Psoas muscle (tissue), 8 donors: ENCODE results near the gene WDR91. TPM values are rescaled to one million over a fixed set of nuclear protein-coding genes. Genes with fewer than 3 reads are reported as not detected.
"Not testable (repeated sequence)": the region's sequence is repeated elsewhere in the genome, so short reads cannot be mapped to it uniquely, and the experiment has no call there.

ENCODE experiments used
- ATAC-seq, 4 donors: fragments of 200-7000 bp; cut with Tn5 transposase; one replicate each; pipeline ENCODE4 v1.9.1; 2020; ENCODE audit warnings: moderate library complexity in 3 of 4, mild to moderate bottlenecking in 2 of 4
- DNase-seq, 2 donors: peaks; one replicate each; pipeline ENCODE4 v3.0.0-alpha.2; 2020
- H3K27ac ChIP-seq: fragments of 200-600 bp; one replicate; pipeline ENCODE4 v1.8.0; 2022
- H3K27me3 ChIP-seq, 3 donors: fragments of 200-600 bp in 1 of 3; one replicate each; pipeline versions ENCODE4 v1.6.1 to v1.8.0; 2013 to 2022; ENCODE audit warnings: low read length in 2 of 3, mild to moderate bottlenecking in 2 of 3, moderate library complexity in 1 of 3; ENCODE audit not compliant: insufficient read depth in 3 of 3
- H3K36me3 ChIP-seq, 2 donors: fragments of 200-600 bp in 1 of 2; one replicate each; pipeline versions ENCODE4 v1.6.1 to v1.8.0; 2013 to 2022; ENCODE audit warnings: low read depth in 1 of 2, mild to moderate bottlenecking in 1 of 2, moderate library complexity in 1 of 2; ENCODE audit not compliant: insufficient read depth in 1 of 2
- H3K4me1 ChIP-seq: fragments of 200-600 bp; one replicate; pipeline ENCODE4 v1.8.0; 2022
- H3K4me3 ChIP-seq: fragments of 200-600 bp; one replicate; pipeline ENCODE4 v1.8.0; 2022; ENCODE audit warnings: mild to moderate bottlenecking
- H3K9me3 ChIP-seq: fragments of 200-600 bp; one replicate; pipeline ENCODE4 v1.8.0; 2022
- CTCF ChIP-seq: fragments of 200-600 bp; IDR thresholded peaks from one replicate; pipeline ENCODE4 v1.8.0; 2022; ENCODE audit warnings: antibody characterized with exemption
- WGBS, 3 donors: extraction: QIAGEN DNeasy Blood & Tissue Kit; methylation state at CpG; one replicate each; pipeline versions ENCODE4 v1.1.6 to v1.1.7; 2013; 5-methylcytosine and 5-hydroxymethylcytosine counted together
- intact Hi-C, 2 donors: fragments of 100-400 bp; cut with DNase I; formaldehyde crosslinking; loops; one replicate each; pipeline versions ENCODE4 v1.11.0 to v1.14.2; 2022
- polyA plus RNA-seq, 3 donors: library from polyadenylated mRNA; stranded (reverse); fragments of 200-250 nt; gene quantifications; one replicate each; pipeline ENCODE4 v1.2.3, GENCODE V29; 2013
- total RNA-seq, 4 donors: library from RNA; stranded (reverse); fragmentation: NEBNext Ultra II Directional in 2 of 4; extraction: Animal tissue kit (Norgen Biotek cat#: 25700) in 2 of 4; gene quantifications; one replicate each; pipeline versions ENCODE4 v1.2.1 to v1.2.4, GENCODE V29; 2021 to 2023
- donor health status: healthy with polysubstance abuse.
- donor health status: DM: no; HTN: no; CAD: no; lungs with moderate emphysema.
- donor health status: Bipolar disorder and iron deficiency.
- donor health status: healthy.
- donor health status: DM: yes; HTN: yes; CAD: no.
- donor health status: DM: no; HTN: no; CAD: no.
- donor health status: DM: no; HTN: no; CAD: no.
- donor health status: DM: yes; HTN: yes; CAD: no.

The WDR91 gene
- total and polyA plus RNA-seq, 7 donors, result 2.7 to 23.6 (median 4.8) TPM

- no peak for TF ChIP-seq CTCF
- no peaks in the 10 kb centered on the region for H3K9me3 ChIP-seq
- no peak for DNase-seq
- no peak for ATAC-seq
- no peaks in the 10 kb centered on the region for H3K36me3 ChIP-seq
- intact Hi-C loops, result no loop called here
- H3K4me3 ChIP-seq, result no peak overlapping the region
- no peaks in the 10 kb centered on the region for H3K4me1 ChIP-seq
- 74 to 78% (median 76%) methylated on average over 4 of the region's 4 CpGs for WGBS, 3 donors
- H3K27ac ChIP-seq, result no peak overlapping the region
- H3K27me3 ChIP-seq, result no peaks in the 10 kb centered on the region
Measured at GRCh38 chr7:135234727-135235126, 23.4 kb upstream of the WDR91 start.

- H3K4me3 ChIP-seq, H3K36me3 ChIP-seq, intact Hi-C loops, H3K27me3 ChIP-seq, H3K27ac ChIP-seq, ATAC-seq, H3K4me1 ChIP-seq, H3K9me3 ChIP-seq, DNase-seq: not testable (repeated sequence)
- 90 to 91% (median 91%) methylated on average over 14 of the region's 14 CpGs for WGBS, 3 donors
Measured at GRCh38 chr7:135234095-135234494, 22.8 kb upstream of the WDR91 start.

GRCh38 chr7:135233570-135233969 is 22.2 kb upstream of the WDR91 start, which contains the start of gene STRA8:
Gene STRA8, plus strand, starts transcription at chr7:135233838. Its CDS starts 6,687 bp downstream, at chr7:135240525.
- no peak for TF ChIP-seq CTCF
- ATAC-seq (no peak), DNase-seq (no peak)
- Histone ChIP-seq H3K27me3 (no peaks in the 10 kb centered on the region), H3K4me1 (no peaks in the 10 kb centered on the region), H3K4me3 (no peak within 1 kb of the TSS), H3K9me3 (no peaks in the 10 kb centered on the region), H3K27ac (no peak within 1 kb of the TSS), H3K36me3 (no peaks in the 10 kb centered on the region)
- intact Hi-C loops, result no loop called here
- 94 to 97% (median 94%) methylated on average over 24 to 28 of the region's 28 CpGs for WGBS, 3 donors

GRCh38 chr7:135232720-135233119 is 21.4 kb upstream of the WDR91 start:
- Histone ChIP-seq H3K9me3 (no peaks in the 10 kb centered on the region), H3K36me3 (no peaks in the 10 kb centered on the region), H3K27me3 (no peaks in the 10 kb centered on the region), H3K4me1 (no peaks in the 10 kb centered on the region), H3K27ac (no peak overlapping the region), H3K4me3 (no peak overlapping the region)
- 81 to 83% (median 82%) methylated on average over 13 of the region's 13 CpGs for WGBS, 3 donors
- intact Hi-C loops, result no loop called here
- no peak for ATAC-seq
- no peak for TF ChIP-seq CTCF
- no peak for DNase-seq

- intact Hi-C loops, result no loop called here
- Histone ChIP-seq H3K36me3 (no peaks in the 10 kb centered on the region), H3K27ac (no peak overlapping the region), H3K27me3 (no peaks in the 10 kb centered on the region), H3K4me1 (no peaks in the 10 kb centered on the region), H3K4me3 (no peak overlapping the region), H3K9me3 (no peaks in the 10 kb centered on the region)
- DNase-seq (no peak), ATAC-seq (no peak)
- 96 to 99% (median 96%) methylated on average over 6 of the region's 6 CpGs for WGBS, 3 donors
- no peak for TF ChIP-seq CTCF
Measured at GRCh38 chr7:135232087-135232486, 20.8 kb upstream of the WDR91 start.
